Measurements from ENCODE around the gene PMP22. TPM values are rescaled to one million over a fixed set of nuclear protein-coding genes. Genes with fewer than 3 reads are reported as not detected.

PMP22 gene
- total and polyA plus RNA-seq, 2 of the 13 experiments (the other 11 are each of a cell fraction or from before 2014, with no cell fraction given) = 5.7 to 6.2 TPM

- no peak for TF ChIP-seq ZNF407 (CRISPR knock-in tag; IDR thresholded peaks at IDR 0.05; ENCODE audit: not compliant biosample characterization)
- TF ChIP-seq ZNF160 (CRISPR knock-in tag; IDR thresholded peaks at IDR 0.05) = no peak
- TF ChIP-seq NCOR1 (IDR thresholded peaks at IDR 0.05; ENCODE audit: borderline replicate concordance, low read length) = no peak
- no peak for TF ChIP-seq AGO2 (optimal IDR thresholded peaks at IDR 0.05; ENCODE audit: low read depth, low read length)
- no peak for TF ChIP-seq ZNF737 (CRISPR knock-in tag; IDR thresholded peaks at IDR 0.05; ENCODE audit: borderline replicate concordance)
- TF ChIP-seq, protein P1, sequence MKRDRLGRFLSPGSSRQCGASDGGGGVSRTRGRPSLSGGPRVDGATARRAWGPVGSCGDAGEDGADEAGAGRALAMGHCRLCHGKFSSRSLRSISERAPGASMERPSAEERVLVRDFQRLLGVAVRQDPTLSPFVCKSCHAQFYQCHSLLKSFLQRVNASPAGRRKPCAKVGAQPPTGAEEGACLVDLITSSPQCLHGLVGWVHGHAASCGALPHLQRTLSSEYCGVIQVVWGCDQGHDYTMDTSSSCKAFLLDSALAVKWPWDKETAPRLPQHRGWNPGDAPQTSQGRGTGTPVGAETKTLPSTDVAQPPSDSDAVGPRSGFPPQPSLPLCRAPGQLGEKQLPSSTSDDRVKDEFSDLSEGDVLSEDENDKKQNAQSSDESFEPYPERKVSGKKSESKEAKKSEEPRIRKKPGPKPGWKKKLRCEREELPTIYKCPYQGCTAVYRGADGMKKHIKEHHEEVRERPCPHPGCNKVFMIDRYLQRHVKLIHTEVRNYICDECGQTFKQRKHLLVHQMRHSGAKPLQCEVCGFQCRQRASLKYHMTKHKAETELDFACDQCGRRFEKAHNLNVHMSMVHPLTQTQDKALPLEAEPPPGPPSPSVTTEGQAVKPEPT (CRISPR knock-in tag; IDR thresholded peaks at IDR 0.05; ENCODE audit: low read depth) = no peak
- TF ChIP-seq ZNF256 (CRISPR knock-in tag; conservative IDR thresholded peaks at IDR 0.05) = no peak
- TF ChIP-seq ZNF619 (CRISPR knock-in tag; IDR thresholded peaks at IDR 0.05) = no peak
- TF ChIP-seq ISX (CRISPR knock-in tag; conservative IDR thresholded peaks at IDR 0.05) = no peak
- peak; percentile 94; the same call in 1 of the 2 replicates for TF ChIP-seq ZNF142 (CRISPR knock-in tag; IDR thresholded peaks at IDR 0.05)
- TF ChIP-seq POLR2AphosphoS2 (IDR thresholded peaks at IDR 0.05; ENCODE audit: low read depth, low read length) = no peak
Measured at GRCh38 chr17:15260376-15261257, 4.5 kb downstream of the PMP22 start (continued).

Measured in HepG2 (cell line).